Measurements from ENCODE around the gene UBR4. TPM values are rescaled to one million over a fixed set of nuclear protein-coding genes. Genes with fewer than 3 reads are reported as not detected.
A peak's percentile ranks its signal among the peaks of the same experiment; 100 is the strongest.

The UBR4 gene
- total and polyA plus RNA-seq, 12 donors, result 60.0 to 115 (median 90.6) TPM

GRCh38 chr1:19032701-19033514 lies 177.2 kb downstream of the UBR4 start:
- DNase-seq, result no peak
- intact Hi-C loops (cut with DNase I), result no loop called here
- no peaks in the 10 kb centered on the region for H3K36me3 ChIP-seq
- WGBS, 2 donors, result 74 to 83% methylated on average over 20 of the region's 20 CpGs
- no peak overlapping the region for H3K4me3 ChIP-seq
- ATAC-seq, result peak in 1 of 8 donors; percentile 25
- peaks cover 0 to 61% (median 19%) of the 10 kb centered on the region in 7 donors for H3K27me3 ChIP-seq
- no peak overlapping the region for H3K27ac ChIP-seq
- no peaks in the 10 kb centered on the region for H3K9me3 ChIP-seq
- TF ChIP-seq CTCF (IDR thresholded peaks at IDR 0.05), result no peak
- peaks cover 0 to 8% (median 0%) of the 10 kb centered on the region in 9 donors for H3K4me1 ChIP-seq

GRCh38 chr1:19032413-19032695 lies 177.7 kb downstream of the UBR4 start:
- Histone ChIP-seq H3K27ac (no peak overlapping the region), H3K27me3 (peaks cover 0 to 63% (median 21%) of the 10 kb centered on the region in 7 donors), H3K4me3 (no peak overlapping the region), H3K36me3 (no peaks in the 10 kb centered on the region), H3K9me3 (no peaks in the 10 kb centered on the region), H3K4me1 (peaks cover 0 to 8% (median 0%) of the 10 kb centered on the region in 9 donors)
- DNase-seq (no peak), ATAC-seq (no peak)
- intact Hi-C loops (cut with DNase I), result no loop called here
- TF ChIP-seq CTCF (IDR thresholded peaks at IDR 0.05), result no peak
- WGBS, 2 donors, result 68 to 82% methylated on average over 5 of the region's 5 CpGs

- DNase-seq, result no peak
- H3K9me3 ChIP-seq, result peaks cover 0 to 8% (median 0%) of the 10 kb centered on the region in 11 donors
- no peaks in the 10 kb centered on the region for H3K36me3 ChIP-seq
- H3K4me3 ChIP-seq, result no peak overlapping the region
- H3K27ac ChIP-seq, result no peak overlapping the region
- no peaks in the 10 kb centered on the region for H3K4me1 ChIP-seq
- H3K27me3 ChIP-seq, result peaks cover 0 to 51% (median 21%) of the 10 kb centered on the region in 7 donors
- no peak for TF ChIP-seq CTCF (IDR thresholded peaks at IDR 0.05)
- 64 to 65% methylated on average over 21 of the region's 21 CpGs for WGBS, 2 donors
- intact Hi-C loops (cut with DNase I), result no loop called here
- ATAC-seq, result no peak
These were observed 180.6 kb downstream of the UBR4 start for GRCh38 chr1:19029191-19030085.

- ATAC-seq, result no peak
- Histone ChIP-seq H3K9me3 (peaks cover 0 to 14% (median 0%) of the 10 kb centered on the region in 11 donors), H3K36me3 (no peaks in the 10 kb centered on the region), H3K27me3 (peaks cover 0 to 43% (median 21%) of the 10 kb centered on the region in 7 donors), H3K4me3 (no peak overlapping the region), H3K27ac (no peak overlapping the region), H3K4me1 (no peaks in the 10 kb centered on the region)
- no peak for DNase-seq
- intact Hi-C loops (cut with DNase I), result no loop called here
- no peak for TF ChIP-seq CTCF (IDR thresholded peaks at IDR 0.05)
- WGBS, 2 donors, result 85 to 87% methylated on average over 8 of the region's 8 CpGs
These were observed 181.4 kb downstream of the UBR4 start for GRCh38 chr1:19028546-19029129.

Data from heart right ventricle (tissue), 16 donors.